HG02970 (cell line): Measurements from ENCODE around the gene NTRK3.

Experiments
- ATAC-seq: cut with Tn5 transposase; IDR thresholded peaks from one replicate; pipeline ENCODE4 v1.9.1; 2021; ENCODE audit warnings: mild to moderate bottlenecking, moderate library complexity, moderate number of reproducible peaks; ENCODE audit not compliant: unreplicated experiment, low FRiP score

NTRK3 gene

GRCh38 chr15:88256279-88257230 lies at the start of gene NTRK3:
Gene NTRK3, minus strand, starts transcription at chr15:88256739. Its CDS starts 586 bp downstream, at chr15:88256153.
- no peak for ATAC-seq

GRCh38 chr15:88303395-88303794 lies 46.9 kb upstream of the NTRK3 start:
- ATAC-seq = no peak

DNA sequence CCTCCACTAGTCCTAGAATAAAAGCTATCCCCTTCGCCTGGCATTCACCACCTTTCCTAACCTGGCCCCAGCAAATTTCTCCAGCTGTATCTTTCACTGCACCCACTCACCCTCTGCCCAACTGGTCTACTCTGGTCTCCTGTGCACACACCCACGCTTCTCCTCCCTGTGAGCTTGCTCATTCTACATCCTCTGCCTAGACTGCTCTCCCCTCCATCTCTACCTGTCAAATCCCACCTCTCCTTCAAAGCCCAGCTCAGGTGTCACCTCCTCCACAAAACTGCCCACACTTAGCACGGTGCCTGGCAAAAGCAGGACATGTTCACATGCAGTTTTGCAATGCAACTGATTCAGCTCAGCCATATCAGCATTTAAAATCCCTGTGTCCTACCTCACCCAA lies 45.8 kb upstream of the NTRK3 start:
- no peak for ATAC-seq

- ATAC-seq = no peak
These were observed 44.8 kb upstream of the NTRK3 start for GRCh38 chr15:88301311-88301710.

DNA sequence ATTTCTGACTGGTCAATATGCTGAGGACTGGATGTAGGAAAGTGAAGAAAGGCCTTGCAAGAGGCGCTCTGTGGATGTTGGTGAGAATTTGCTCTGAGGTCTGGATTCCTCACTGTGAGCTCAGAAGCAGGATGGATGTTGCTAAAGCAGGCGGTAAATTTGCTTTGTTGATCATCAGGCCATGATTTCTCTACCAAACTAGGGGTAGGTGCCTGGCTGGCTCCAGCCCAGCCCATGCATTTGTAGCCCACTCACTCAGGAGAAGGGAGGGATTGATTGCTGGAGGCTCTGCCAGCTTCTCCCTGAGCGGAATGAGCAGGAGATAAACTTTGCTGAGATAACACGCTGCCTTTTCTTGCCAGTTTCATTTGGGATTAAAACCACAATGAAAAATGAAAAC lies 44.3 kb upstream of the NTRK3 start:
- no peak for ATAC-seq

DNA sequence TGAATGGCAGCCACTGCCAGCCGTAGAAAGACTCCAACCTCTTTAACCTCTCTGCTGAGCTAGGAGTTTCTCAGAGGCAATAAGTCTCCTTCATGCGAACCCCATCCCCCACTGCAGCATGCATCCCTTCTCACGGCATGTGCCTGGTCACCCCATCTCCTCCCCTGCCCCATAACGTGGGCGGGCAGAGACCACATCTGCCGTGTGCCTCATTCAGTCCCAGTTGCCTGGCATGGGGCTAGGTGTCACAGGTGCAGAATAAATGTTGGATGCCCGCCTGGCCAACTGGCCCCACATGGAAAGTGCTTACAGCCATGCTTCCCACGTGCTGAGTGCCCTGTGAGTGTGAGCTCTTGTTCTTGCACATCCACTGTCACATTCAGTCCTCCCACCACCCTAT lies 43.5 kb upstream of the NTRK3 start:
- no peak for ATAC-seq

DNA sequence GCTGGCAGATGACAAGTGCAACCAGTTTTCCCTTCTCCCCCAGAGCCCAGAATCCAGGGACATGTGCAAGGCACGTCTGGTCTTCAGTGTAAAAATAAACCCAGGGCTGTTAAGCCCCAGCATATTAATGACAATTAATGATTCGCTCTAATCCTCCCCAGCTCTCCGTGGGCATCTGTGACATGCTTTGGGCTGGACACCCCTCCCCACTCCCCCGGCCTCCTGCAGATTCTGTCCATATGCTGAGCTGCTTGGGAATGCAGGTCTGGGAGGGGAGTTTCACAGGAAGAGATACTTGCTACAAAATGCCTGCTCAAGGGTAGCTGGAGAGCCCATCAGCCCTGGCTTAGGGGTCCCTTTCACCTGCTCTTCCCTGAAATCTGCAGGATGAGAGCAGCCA lies 43.0 kb upstream of the NTRK3 start:
- ATAC-seq = no peak

GRCh38 chr15:88288661-88289060 lies 32.1 kb upstream of the NTRK3 start:
- ATAC-seq = no peak

- ATAC-seq = no peak
These were observed 31.7 kb upstream of the NTRK3 start for GRCh38 chr15:88288206-88288605.

DNA sequence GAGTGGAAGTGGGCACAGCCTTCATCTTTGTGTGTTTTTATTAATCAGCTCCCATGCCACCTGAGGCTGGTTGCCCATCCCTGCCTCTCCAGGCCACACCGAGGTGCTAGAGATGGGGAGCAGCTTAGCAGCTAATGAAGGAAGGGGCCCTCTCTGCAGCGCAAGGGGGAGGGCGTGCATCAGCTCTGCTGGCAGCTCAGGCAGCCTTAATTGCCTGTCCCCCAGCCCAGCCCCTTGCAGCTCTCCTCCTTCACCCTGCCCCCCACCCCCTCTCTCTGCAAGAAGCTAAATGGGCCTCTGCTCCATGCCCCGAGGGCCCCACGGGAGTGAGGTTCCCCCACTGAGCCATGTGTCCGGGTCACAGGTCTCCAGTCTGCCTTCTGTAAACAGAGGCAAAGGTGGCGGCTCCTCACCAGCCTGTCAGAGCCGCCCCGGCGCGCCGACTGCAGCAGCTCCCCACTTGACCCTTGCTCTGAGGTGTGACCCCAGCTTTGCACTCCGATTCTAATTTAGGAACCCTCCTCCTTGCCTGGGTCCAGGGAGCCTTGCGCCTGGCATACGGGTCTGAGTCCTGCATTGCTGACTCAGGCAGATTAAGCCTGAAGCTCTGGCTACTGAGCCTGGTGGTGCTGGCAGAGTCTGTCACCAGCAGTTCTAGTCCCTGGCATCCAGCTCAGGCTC lies 27.9 kb upstream of the NTRK3 start:
- ATAC-seq = no peak

DNA sequence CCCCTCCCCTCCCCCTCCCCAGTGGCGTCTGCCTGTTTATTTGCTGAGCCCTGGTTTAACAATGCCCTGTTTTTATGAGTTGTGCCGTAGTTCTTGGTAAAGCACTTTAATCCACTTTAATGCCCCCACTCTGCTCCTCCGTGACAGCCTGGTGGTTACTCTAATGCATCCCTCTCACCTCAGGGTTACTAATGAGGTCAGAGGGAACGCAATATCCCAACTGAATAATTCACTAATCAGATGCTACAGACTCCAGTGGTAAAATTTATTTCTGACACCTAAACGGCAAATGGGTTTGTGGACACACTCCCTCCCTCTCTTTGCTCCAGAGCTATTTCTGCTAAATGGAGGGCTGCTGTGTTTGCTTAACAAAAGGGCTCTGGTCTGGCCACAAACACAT lies 26.1 kb upstream of the NTRK3 start:
- no peak for ATAC-seq

DNA sequence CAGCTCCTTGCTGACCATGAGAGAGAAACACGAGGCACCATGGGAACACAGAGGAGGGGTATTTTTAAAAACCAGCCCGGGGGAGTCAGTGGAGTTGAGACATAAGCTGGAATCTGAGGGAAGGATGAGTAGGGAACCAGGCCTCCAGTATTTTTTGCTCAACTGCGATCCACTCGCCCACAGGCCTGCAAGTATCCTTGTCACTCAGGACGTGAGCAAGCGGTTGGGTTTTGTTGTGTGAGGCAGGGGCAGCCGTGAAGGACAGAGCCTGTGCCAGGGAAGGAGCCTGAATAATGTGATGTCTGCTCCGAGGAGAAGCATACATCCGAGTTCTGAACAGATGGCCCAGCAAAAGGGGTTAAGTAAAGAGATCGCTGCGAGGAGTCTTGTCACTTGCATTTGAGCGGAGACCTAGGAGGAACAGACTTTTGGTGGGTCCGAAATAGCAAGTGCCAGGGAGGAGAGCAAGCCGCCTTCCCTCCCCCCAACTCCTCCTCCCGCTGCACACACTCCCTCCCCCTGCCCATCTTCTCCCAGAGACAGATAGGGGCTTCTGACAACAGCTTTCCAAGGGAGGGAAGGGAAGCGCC lies 20.4 kb upstream of the NTRK3 start:
- ATAC-seq = no peak

DNA sequence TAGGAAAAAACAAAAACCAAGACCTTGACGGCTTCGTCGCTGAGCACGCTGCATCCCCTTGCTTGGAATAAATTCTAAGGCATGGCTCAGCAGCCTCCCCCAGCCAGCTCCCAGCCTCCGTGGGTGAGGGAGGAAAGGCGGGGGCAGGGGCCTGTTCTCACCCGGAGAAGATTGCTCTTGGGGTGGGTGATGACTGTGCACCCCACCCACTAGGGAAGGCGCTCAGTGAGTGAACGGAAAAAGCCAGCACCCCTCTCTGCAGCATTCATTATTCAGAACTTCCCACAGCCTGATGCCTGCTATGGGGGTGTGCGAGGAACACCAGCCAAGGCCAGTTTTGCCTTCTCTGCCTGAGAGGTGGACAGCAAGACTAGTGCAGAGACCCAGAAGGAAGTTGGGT lies 19.3 kb upstream of the NTRK3 start:
- no peak for ATAC-seq

DNA sequence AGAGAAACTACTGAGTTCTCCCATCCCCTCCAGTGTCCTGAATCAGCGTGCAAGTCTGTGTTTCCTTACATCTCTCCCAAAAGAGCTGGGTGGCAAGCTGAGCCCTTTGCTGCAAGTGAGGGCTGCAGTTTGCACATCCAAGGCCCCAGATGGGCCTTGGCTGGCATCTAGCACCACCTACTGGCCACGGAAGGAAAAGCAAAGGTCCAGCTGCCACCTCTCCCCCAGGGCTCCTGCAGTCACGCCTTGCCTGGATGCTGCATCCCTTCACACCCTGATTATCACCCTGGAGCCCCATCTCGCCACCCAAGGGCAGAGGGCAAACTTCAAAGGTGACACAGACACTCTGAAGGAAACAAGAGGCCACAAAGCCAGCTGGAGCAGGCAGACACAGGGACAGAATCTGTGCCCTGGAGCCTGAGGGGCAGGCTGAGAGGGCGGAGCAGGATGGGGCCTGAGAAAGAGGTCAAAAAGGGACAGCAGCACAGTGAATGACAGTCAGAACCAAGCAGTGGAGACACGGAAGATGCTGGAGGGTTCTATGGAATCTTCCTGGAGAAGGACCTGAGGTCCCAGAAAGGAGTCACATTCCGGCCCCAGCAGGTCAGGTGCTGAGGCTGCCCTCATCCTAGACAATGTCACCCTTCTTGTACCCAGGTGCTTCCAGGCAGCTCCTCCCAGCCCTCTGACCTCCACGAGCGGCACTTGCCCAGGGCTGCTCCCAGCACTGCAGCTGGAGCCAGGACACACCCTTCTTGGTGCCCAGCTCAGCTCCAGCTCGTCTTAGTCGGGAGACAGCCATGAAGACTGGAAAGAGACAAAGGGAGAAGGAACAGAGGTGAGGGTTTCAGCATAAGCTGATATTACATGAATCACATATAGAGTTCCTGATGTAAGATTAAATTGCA lies 18.3 kb upstream of the NTRK3 start:
- peak; percentile 74 for ATAC-seq

GRCh38 chr15:88272421-88272820 lies 15.9 kb upstream of the NTRK3 start:
- ATAC-seq = no peak

GRCh38 chr15:88269356-88270062 lies 13.0 kb upstream of the NTRK3 start:
- ATAC-seq = no peak

DNA sequence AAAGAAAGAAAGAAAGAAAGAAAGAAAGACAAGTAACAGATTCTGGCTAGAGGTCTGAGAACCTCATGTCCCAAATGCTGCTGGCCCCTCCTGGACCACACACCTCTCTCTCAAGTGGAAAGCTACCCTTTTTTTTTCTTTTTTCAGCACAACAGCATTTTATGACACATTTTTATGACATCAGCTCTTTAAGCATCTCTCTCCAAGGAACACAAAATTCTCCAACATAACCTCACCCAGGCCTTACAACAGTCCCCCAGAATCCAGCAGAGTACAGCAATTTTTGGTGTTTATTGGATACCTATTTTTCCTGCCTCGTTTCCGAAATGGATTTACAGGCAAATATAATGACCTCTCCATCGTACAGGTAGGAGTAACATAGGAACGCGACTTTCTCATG lies 11.2 kb upstream of the NTRK3 start:
- ATAC-seq = no peak

- no peak for ATAC-seq
These were observed 9.6 kb upstream of the NTRK3 start for GRCh38 chr15:88266170-88266569.

DNA sequence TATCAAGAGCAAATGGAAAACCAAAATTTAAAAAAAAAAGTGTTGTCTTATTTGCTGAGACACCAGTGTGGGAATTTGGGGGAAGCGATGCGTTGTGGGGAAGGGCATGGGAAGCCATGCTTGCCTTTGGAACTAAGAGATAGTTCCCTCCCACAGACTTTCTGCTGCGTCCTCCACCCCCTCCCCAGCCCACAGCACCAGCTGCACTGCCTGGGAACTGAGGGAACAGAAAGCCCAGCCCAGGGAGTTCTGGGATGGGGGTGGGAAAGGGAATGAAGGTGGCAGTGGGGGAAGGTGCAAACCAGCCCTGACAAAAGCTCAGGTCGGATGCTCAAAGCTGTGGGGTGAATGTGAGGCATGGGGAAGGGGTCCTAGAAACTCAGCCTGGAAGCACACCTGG lies 8.1 kb upstream of the NTRK3 start:
- no peak for ATAC-seq

DNA sequence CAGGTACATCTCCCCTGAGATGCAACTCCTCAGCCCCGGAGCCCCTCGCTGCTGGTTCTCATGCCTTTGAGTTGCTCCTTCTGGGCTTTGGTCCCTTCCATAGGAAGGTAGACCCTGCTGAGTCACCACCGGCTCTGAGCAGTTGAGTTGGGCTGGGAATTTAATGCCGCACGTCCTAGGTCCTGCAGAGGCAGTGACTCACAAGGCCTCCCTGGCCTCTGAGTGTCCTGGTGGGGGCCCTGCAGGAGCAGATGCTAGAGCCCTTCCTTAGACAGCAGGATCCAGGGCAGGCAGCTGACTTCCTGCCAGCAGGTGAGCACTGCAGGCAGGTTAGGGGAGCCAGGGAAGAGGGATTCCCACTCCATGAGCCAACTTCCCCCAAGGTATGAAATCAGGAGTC lies 5.5 kb upstream of the NTRK3 start:
- no peak for ATAC-seq
